ENCODE measurements around the gene WDR75.

WDR75 gene

GRCh38 chr2:189446780-189447179, 5.5 kb downstream of the WDR75 start:
- no peak for TF ChIP-seq REST (IDR thresholded peaks at IDR 0.05; ENCODE audit: insufficient replicate concordance, low read depth)
- TF ChIP-seq GABPA (IDR thresholded peaks at IDR 0.05; ENCODE audit: low read depth): no peak
- TF ChIP-seq SPI1 (IDR thresholded peaks at IDR 0.05; ENCODE audit: borderline replicate concordance, low read depth): no peak
- TF ChIP-seq CTCF (IDR thresholded peaks at IDR 0.05; ENCODE audit: insufficient read depth, low read length): no peak
- no peak for TF ChIP-seq POLR2AphosphoS5 (IDR thresholded peaks at IDR 0.05; ENCODE audit: low read depth)
- H3K4me3 ChIP-seq (replicated peaks; ENCODE audit: insufficient read depth, low read length): no peak overlapping the region
- no peaks in the 10 kb centered on the region for H3K27me3 ChIP-seq (ENCODE audit: insufficient read depth, poor library complexity, severe bottlenecking)
- no peak for DNase-seq (ENCODE audit: low read depth in 1 of 2, low spot score in 1 of 2)
- H3K27ac ChIP-seq (replicated peaks): no peak overlapping the region

GRCh38 chr2:189454009-189454408, 12.7 kb downstream of the WDR75 start:
- no peak for TF ChIP-seq SPI1 (IDR thresholded peaks at IDR 0.05; ENCODE audit: borderline replicate concordance, low read depth)
- TF ChIP-seq POLR2AphosphoS5 (IDR thresholded peaks at IDR 0.05; ENCODE audit: low read depth): no peak
- no peak for TF ChIP-seq REST (IDR thresholded peaks at IDR 0.05; ENCODE audit: insufficient replicate concordance, low read depth)
- TF ChIP-seq CTCF (IDR thresholded peaks at IDR 0.05; ENCODE audit: insufficient read depth, low read length): no peak
- TF ChIP-seq GABPA (IDR thresholded peaks at IDR 0.05; ENCODE audit: low read depth): no peak
- Histone ChIP-seq H3K27me3 (ENCODE audit: insufficient read depth, poor library complexity, severe bottlenecking) (no peaks in the 10 kb centered on the region), H3K4me3 (replicated peaks; ENCODE audit: insufficient read depth, low read length) (no peak overlapping the region), H3K27ac (replicated peaks) (no peak overlapping the region)
- no peak for DNase-seq (ENCODE audit: low read depth in 1 of 2, low spot score in 1 of 2)

GRCh38 chr2:189465076-189465475, 23.8 kb downstream of the WDR75 start:
- Histone ChIP-seq H3K27me3 (ENCODE audit: insufficient read depth, poor library complexity, severe bottlenecking) (no peaks in the 10 kb centered on the region), H3K27ac (replicated peaks) (no peak overlapping the region), H3K4me3 (replicated peaks; ENCODE audit: insufficient read depth, low read length) (no peak overlapping the region)
- DNase-seq (ENCODE audit: low read depth in 1 of 2, low spot score in 1 of 2): no peak
- no peak for TF ChIP-seq REST (IDR thresholded peaks at IDR 0.05; ENCODE audit: insufficient replicate concordance, low read depth)
- no peak for TF ChIP-seq GABPA (IDR thresholded peaks at IDR 0.05; ENCODE audit: low read depth)
- TF ChIP-seq POLR2AphosphoS5 (IDR thresholded peaks at IDR 0.05; ENCODE audit: low read depth): no peak
- no peak for TF ChIP-seq SPI1 (IDR thresholded peaks at IDR 0.05; ENCODE audit: borderline replicate concordance, low read depth)
- TF ChIP-seq CTCF (IDR thresholded peaks at IDR 0.05; ENCODE audit: insufficient read depth, low read length): no peak

Data from HL-60 (cell line).